Lower leg skin (tissue), 3 donors: Measurements from ENCODE around the gene CHST9.

Source experiments
- CTCF ChIP-seq, 3 donors: fragments of 450-650 bp; IDR thresholded peaks; one replicate each; pipeline ENCODE4 v1.5.1; 2016; ENCODE audit warnings: antibody characterized with exemption in 3 of 3, mild to moderate bottlenecking in 3 of 3, moderate library complexity in 2 of 3
- POLR2A ChIP-seq, 2 donors: fragments of 450-650 bp; IDR thresholded peaks; one replicate each; pipeline ENCODE4 v1.6.1; 2016 to 2017; ENCODE audit warnings: antibody characterized with exemption in 2 of 2, mild to moderate bottlenecking in 1 of 2, moderate library complexity in 1 of 2

DNA sequence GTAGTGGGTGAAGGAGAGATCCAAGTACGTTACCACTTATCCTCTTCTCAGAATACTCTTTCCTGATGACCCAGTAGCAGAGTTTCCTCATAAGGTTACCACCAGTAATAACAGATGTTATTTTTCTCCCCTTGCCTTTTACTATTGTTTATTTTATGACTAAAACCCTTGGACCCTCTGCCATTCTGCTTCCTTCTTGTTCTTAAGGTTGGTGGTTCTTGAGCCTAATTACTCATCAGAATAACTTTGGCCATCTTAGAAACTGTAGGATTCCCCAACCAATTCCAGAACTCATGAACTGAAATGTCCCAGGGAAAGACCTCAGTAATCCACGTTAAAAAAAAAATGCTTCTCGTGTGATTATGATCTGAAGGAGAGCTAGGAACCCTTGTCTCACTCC, 64.9 kb downstream of the CHST9 start:
- TF ChIP-seq CTCF (IDR thresholded peaks at IDR 0.05) (no peak), POLR2A (IDR thresholded peaks at IDR 0.05) (no peak)
